Measurements from ENCODE around the gene STARD3. TPM values are rescaled to one million over a fixed set of nuclear protein-coding genes. Genes with fewer than 3 reads are reported as not detected.

STARD3 gene
- total RNA-seq, 1 donor from 2014 or later = 15.2 TPM

- DNase-seq = no peak
Measured at GRCh38 chr17:39604911-39605491, 31.9 kb upstream of the STARD3 start.

GRCh38 chr17:39605492-39606433, 31.2 kb upstream of the STARD3 start:
- no peak for DNase-seq

DNA sequence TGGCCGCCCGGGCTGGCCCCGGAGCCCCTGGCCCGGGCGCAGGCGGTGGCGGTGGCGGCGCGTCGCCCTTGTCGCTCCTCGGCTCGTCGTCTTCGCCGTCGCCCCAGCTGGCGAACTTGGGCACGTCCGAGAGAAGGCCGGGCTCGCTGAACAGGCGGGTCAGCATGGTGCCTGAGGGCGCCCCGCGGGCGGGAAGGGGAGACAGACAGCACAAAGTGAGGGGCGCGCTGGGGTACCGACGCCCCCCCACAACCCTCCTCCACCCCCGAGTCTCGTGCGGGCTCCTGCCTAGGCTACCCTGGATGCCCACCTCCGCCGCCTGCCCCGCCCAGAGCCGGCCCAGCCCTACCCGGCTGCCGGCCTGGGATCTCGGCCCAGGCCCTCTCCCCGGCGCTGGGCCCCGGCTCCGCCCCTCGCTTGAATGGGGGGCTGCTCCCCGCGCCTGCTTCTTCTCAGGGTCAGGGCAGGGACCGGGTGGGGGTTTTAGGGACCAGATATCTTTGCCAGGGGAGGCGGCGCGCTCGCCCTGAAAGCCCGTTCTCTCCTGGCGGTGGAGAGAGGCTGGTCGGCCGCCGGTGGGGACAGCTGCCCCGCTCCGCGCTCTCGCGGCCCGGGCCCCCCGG, 30.4 kb upstream of the STARD3 start:
- no peak for DNase-seq

- DNase-seq = no peak
Measured at GRCh38 chr17:39607057-39607850, 29.7 kb upstream of the STARD3 start.

GRCh38 chr17:39607851-39608130, 29.2 kb upstream of the STARD3 start, which contains the start of gene NEUROD2:
TSS of gene NEUROD2 (minus strand) at chr17:39607920. CDS start at chr17:39606599, 1,321 bp downstream.
- DNase-seq = no peak

GRCh38 chr17:39608142-39608981, 28.6 kb upstream of the STARD3 start:
- no peak for DNase-seq

- no peak for DNase-seq
Measured at GRCh38 chr17:39609416-39610025, 27.4 kb upstream of the STARD3 start.

GRCh38 chr17:39611401-39612112, 25.4 kb upstream of the STARD3 start:
- DNase-seq = no peak

DNA sequence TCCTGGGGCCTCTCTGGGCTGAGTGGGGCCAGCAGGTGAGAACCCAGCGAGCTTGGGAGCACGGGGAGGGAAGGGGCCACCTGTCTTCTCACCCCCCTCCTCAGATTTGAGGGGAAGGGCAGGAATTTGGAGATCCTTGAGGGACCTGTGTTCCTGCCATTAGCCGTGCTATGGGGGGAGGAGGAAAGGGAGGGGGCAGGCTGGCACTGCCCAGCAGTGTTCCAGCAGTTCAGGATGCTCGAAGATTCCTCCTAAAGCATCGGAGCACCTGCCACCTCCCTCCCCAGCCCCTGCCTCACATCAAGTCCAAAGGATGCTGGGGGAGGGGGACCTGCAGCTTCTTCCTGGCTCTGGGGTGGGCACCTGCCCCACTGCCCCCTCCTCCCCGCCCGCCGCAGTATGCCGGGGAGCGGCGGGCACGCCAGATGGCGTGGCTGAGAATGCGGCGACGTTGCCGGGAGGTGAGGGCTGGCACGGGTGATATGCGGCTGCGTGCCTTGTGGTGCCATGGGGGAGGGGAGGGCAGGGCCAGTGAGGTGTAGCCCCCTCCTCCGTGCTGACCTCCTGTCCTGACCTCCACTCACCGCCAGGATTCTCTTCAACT, 24.6 kb upstream of the STARD3 start:
- no peak for DNase-seq

DNA sequence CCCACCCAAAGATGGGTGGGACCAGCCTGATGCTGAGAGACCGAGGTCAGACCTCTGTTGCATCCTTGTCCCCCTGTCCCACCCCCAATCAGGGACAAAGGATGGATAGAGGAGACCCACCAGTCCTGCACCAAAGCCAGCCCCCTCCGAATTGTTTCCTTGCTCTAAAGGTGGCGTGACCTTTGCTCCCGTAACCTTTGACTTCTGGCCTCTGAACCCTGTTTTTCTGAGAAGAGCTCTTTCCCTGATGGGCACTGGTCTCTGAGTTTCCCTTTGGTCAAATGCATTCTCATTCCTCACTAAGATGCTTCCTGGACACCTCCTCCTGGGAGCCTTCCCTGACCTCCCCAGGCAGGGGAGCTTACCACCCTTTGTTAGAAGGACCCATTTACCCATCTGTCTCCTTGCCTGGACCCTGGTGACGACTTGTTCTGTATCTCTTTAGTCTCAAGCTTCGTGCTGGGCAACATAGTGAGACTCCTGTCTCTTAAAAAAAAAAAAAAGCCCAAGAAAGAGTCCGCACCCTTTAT, 23.9 kb upstream of the STARD3 start:
- no peak for DNase-seq

DNA sequence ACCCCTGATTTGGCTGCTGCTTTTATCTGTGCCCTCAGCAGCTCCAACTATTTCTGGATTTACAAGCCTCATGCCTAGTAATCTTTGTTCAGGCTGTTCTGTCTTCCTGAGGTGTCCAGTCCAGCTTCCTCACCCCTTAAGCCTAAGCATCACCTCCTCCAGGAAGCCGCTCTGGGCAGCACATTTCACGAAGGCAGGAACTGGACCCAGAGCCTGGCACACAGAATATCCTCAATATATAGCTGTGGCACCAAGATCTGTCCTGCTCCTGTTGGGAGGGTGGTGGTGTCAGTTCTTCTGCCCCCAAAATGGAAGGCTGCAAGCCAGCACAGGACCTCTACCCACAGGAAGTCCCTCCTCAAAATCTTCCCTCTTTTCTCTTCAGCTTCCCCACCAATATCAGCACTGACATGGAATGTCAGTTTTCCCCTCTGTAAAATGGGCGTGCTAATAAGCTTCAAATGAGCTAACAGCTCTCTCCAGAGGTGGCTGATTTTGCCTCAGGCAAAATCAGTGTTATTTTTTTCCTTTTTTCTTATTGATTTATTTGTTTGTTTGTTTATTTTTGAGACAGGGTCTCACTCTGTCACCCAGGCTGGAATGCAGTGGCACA, 22.3 kb upstream of the STARD3 start:
- DNase-seq = no peak

DNA sequence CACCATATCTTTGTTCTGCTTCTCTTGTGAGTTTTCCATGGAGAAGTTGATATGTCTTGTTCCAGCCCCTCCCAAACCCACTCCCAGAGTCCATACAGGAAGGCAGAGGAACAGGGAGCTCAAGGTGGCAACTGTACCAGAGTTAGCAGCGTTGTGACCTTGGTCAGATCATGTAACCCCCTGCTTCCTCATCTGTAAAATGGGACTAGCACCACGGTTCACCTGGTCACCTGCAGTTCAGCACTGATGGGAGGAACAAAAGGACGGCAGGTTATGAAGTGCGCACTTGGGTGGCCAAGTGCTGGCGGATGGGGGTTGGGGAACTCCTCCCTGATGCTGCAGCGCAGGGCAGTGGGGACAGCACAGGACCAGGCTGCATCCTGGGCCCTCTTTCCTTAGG, 21.5 kb upstream of the STARD3 start:
- no peak for DNase-seq

DNA sequence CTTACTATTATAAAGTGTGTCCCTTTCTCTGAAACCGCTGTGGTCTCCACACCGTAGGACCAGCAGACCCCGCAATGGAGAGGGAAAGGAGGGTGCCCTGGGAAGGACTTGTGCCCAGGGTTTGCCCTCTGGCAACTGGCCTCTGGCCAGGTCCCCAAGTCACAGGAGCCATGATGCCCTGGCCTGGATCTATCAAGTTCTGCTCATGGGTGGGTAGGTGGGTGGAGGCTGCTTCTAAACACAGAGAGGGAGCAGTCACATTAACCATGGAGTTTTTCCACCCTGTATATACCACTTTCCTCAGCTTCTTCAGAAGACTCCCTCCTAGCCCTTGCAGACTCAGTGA, 19.9 kb upstream of the STARD3 start:
- DNase-seq = no peak

GRCh38 chr17:39617446-39618245, 19.3 kb upstream of the STARD3 start:
- DNase-seq = peak; percentile 76

GRCh38 chr17:39618246-39618913, 18.6 kb upstream of the STARD3 start:
- no peak for DNase-seq

DNA sequence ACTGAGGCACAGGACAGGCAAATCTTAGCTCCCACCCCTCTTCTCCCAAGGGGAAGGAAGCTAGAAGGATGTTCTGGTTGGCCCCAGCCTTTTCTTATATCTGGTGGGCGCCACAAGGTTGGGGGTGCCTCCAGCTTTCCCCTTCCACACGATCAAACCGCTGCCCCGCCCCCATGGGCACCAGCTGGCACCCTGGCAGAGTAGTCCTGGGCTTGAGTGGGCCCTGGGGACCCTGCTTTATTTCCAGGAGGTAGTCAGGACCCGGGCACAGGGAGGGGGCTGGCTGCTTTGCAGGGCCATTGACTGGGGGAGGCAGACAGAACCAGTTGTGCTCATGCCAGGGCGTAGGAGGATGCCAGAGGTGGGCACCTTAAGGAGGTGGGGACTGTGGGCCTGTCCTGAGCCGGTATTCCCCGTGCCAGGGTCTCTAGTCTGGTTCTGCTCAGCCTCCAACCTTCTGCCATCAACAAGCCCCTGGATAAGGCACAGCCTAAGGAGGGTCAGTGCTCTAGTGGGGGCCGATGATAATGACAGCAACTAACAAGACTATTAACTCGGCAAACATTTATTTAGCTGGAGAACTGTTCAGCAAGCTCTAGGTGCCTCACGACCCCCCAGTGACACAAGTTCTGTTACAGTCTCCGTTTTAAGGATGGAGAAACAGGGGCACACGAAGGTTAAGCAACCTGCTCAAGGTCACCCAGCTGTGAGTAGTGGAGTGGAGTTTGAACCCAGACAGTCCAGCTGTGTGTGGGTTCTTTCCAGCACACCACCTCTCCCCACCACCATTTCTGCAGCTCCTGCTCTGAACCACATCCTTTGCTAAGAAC, 17.8 kb upstream of the STARD3 start:
- DNase-seq = no peak

GRCh38 chr17:39619786-39620101, 17.2 kb upstream of the STARD3 start:
- no peak for DNase-seq

Measured in tongue (tissue), 2 donors.